ENCODE results near the gene TRIM21. TPM values are rescaled to one million over a fixed set of nuclear protein-coding genes. Genes with fewer than 3 reads are reported as not detected.

Gene TRIM21
- total and polyA plus RNA-seq, 2 donors (not counting 1 experiment from before 2014, with no cell fraction given), result 11.8 to 26.7 TPM

GRCh38 chr11:4393858-4394223, 339 bp upstream of the TRIM21 start:
- Mint-ChIP-seq H3K4me3 (peak overlapping the region; percentile 91), H3K4me1 (peaks cover 27% of the 10 kb centered on the region), H3K27me3 (peaks cover 8% of the 10 kb centered on the region), H3K9me3 (ENCODE audit: insufficient read depth) (peaks cover 6% of the 10 kb centered on the region), H3K27ac (peak overlapping the region; percentile 88)
- Histone ChIP-seq H3K79me2 (ENCODE audit: control insufficient read depth, insufficient read depth, low read length) (peaks cover 16% of the 10 kb centered on the region), H4K20me1 (ENCODE audit: control insufficient read depth, insufficient read depth, low read length, poor library complexity, severe bottlenecking) (no peaks in the 10 kb centered on the region), H2AFZ (ENCODE audit: insufficient read depth, low read depth, low read length, poor library complexity, severe bottlenecking) (peak overlapping the region; percentile 89), H3K4me2 (replicated peaks; ENCODE audit: low read depth, low read length, poor library complexity, severe bottlenecking) (peak overlapping the region; percentile 69), H3K27ac (ENCODE audit: low read length in 2 of 2) (peak overlapping the region in 1 of 2 donors; percentile 82), H3K9ac (ENCODE audit: low read length) (peak overlapping the region; percentile 87), H3K9me3 (ENCODE audit: control extremely low read depth in 1 of 3, control insufficient read depth in 2 of 3, insufficient read depth in 1 of 3, low read length in 2 of 3) (no peaks in the 10 kb centered on the region), H3K27me3 (replicated peaks in 1 of 4; ENCODE audit: control extremely low read depth in 1 of 4, control insufficient read depth in 3 of 4, insufficient read depth in 4 of 4, low read length in 3 of 4) (peaks cover 0 to 2% (median 0%) of the 10 kb centered on the region in 4 experiments), H3K36me3 (replicated peaks in 1 of 2; ENCODE audit: control extremely low read depth in 1 of 2, control insufficient read depth in 1 of 2, extremely low read depth in 1 of 2, insufficient read depth in 2 of 2, low read length in 1 of 2) (peaks cover 2 to 18% of the 10 kb centered on the region in 2 experiments), H3K4me3 (ENCODE audit: control extremely low read depth in 1 of 5, extremely low read depth in 1 of 5, insufficient read depth in 1 of 5, low read depth in 2 of 5, low read length in 4 of 5) (peak overlapping the region; percentile 69 to 99 (median 85)), H3K4me1 (ENCODE audit: control insufficient read depth in 2 of 2, insufficient read depth in 2 of 2, low read length in 2 of 2) (peaks cover 8 to 14% of the 10 kb centered on the region in 2 donors)
- DNase-seq (no peak), ATAC-seq (ENCODE audit: low read depth) (no peak)
- ChIA-PET POLR2A (no interaction called here), CTCF (interaction anchor here (0.9 to 1.3 kb wide), 2 partner anchors 98 to 206 kb away, joined by 3 read pairs; no protein-coding TSS in a partner anchor)
- no peak for TF ChIP-seq EZH2 (IDR thresholded peaks at IDR 0.05; ENCODE audit: borderline replicate concordance, insufficient read depth, low read depth, low read length, poor library complexity, severe bottlenecking)
- TF ChIP-seq, protein P1, sequence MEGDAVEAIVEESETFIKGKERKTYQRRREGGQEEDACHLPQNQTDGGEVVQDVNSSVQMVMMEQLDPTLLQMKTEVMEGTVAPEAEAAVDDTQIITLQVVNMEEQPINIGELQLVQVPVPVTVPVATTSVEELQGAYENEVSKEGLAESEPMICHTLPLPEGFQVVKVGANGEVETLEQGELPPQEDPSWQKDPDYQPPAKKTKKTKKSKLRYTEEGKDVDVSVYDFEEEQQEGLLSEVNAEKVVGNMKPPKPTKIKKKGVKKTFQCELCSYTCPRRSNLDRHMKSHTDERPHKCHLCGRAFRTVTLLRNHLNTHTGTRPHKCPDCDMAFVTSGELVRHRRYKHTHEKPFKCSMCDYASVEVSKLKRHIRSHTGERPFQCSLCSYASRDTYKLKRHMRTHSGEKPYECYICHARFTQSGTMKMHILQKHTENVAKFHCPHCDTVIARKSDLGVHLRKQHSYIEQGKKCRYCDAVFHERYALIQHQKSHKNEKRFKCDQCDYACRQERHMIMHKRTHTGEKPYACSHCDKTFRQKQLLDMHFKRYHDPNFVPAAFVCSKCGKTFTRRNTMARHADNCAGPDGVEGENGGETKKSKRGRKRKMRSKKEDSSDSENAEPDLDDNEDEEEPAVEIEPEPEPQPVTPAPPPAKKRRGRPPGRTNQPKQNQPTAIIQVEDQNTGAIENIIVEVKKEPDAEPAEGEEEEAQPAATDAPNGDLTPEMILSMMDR (IDR thresholded peaks at IDR 0.05), result no peak
- 53% methylated on average over 4 of the region's 11 CpGs for WGBS (ENCODE audit: insufficient coverage)
- intact Hi-C loops (cut with micrococcal nuclease), result loop anchor here (1.0 to 5.0 kb wide), 2 partner anchors 214 to 597 kb away; partner anchors contain the start of genes NUP98 and TRIM68

- WGBS (ENCODE audit: insufficient coverage), result 100% methylated on average over 1 of the region's 2 CpGs
- CTCF ChIA-PET, result no interaction called here
Measured at GRCh38 chr11:4388221-4388620, 5.3 kb downstream of the TRIM21 start.

More at GRCh38 chr11:4388221-4388620, 5.3 kb downstream of the TRIM21 start:
- intact Hi-C loops (cut with micrococcal nuclease), result no loop called here
- H3K79me2 ChIP-seq (ENCODE audit: control insufficient read depth, insufficient read depth, low read length), result peaks cover 8% of the 10 kb centered on the region
- TF ChIP-seq, protein P1 (IDR thresholded peaks at IDR 0.05), result no peak
- TF ChIP-seq EZH2 (IDR thresholded peaks at IDR 0.05; ENCODE audit: borderline replicate concordance, insufficient read depth, low read depth, low read length, poor library complexity, severe bottlenecking), result no peak
- Mint-ChIP-seq H3K4me1 (peaks cover 18% of the 10 kb centered on the region), H3K4me3 (no peak overlapping the region), H3K27ac (no peak overlapping the region), H3K9me3 (ENCODE audit: insufficient read depth) (no peaks in the 10 kb centered on the region), H3K27me3 (no peaks in the 10 kb centered on the region)
- ATAC-seq (ENCODE audit: low read depth) (no peak), DNase-seq (no peak)
- H2AFZ ChIP-seq (ENCODE audit: insufficient read depth, low read depth, low read length, poor library complexity, severe bottlenecking), result no peak overlapping the region
- no peaks in the 10 kb centered on the region for H4K20me1 ChIP-seq (ENCODE audit: control insufficient read depth, insufficient read depth, low read length, poor library complexity, severe bottlenecking)
- H3K9ac ChIP-seq (ENCODE audit: low read length), result no peak overlapping the region
- H3K9me3 ChIP-seq (ENCODE audit: control extremely low read depth in 1 of 3, control insufficient read depth in 2 of 3, insufficient read depth in 1 of 3, low read length in 2 of 3), result no peaks in the 10 kb centered on the region
- H3K4me1 ChIP-seq (ENCODE audit: control insufficient read depth in 2 of 2, insufficient read depth in 2 of 2, low read length in 2 of 2), result peaks cover 6 to 8% of the 10 kb centered on the region in 2 donors
- POLR2A ChIA-PET, result no interaction called here
- H3K4me2 ChIP-seq (replicated peaks; ENCODE audit: low read depth, low read length, poor library complexity, severe bottlenecking), result no peak overlapping the region
- H3K4me3 ChIP-seq (ENCODE audit: control extremely low read depth in 1 of 5, extremely low read depth in 1 of 5, insufficient read depth in 1 of 5, low read depth in 2 of 5, low read length in 4 of 5), result no peak overlapping the region
- no peaks in the 10 kb centered on the region for H3K27me3 ChIP-seq (replicated peaks in 1 of 4; ENCODE audit: control extremely low read depth in 1 of 4, control insufficient read depth in 3 of 4, insufficient read depth in 4 of 4, low read length in 3 of 4)
- H3K36me3 ChIP-seq (replicated peaks in 1 of 2; ENCODE audit: control extremely low read depth in 1 of 2, control insufficient read depth in 1 of 2, extremely low read depth in 1 of 2, insufficient read depth in 2 of 2, low read length in 1 of 2), result peaks cover 2 to 69% of the 10 kb centered on the region in 2 experiments
- H3K27ac ChIP-seq (ENCODE audit: low read length in 2 of 2), result no peak overlapping the region
